ENCODE measurements around the gene NMRAL1. TPM values are rescaled to one million over a fixed set of nuclear protein-coding genes. Genes with fewer than 3 reads are reported as not detected.

The NMRAL1 gene
- 10 to 100 TPM; 46.1 to 65.3 (median 60.7) TPM for polyA plus RNA-seq

- peaks cover 0 to 6% (median 4%) of the 10 kb centered on the region in 3 donors for H3K36me3 Mint-ChIP-seq
Observed at GRCh38 chr16:4474192-4474961, at the start of gene NMRAL1. Gene NMRAL1, minus strand, starts transcription at chr16:4474625. Its CDS starts 493 bp downstream, at chr16:4474132.

DNA sequence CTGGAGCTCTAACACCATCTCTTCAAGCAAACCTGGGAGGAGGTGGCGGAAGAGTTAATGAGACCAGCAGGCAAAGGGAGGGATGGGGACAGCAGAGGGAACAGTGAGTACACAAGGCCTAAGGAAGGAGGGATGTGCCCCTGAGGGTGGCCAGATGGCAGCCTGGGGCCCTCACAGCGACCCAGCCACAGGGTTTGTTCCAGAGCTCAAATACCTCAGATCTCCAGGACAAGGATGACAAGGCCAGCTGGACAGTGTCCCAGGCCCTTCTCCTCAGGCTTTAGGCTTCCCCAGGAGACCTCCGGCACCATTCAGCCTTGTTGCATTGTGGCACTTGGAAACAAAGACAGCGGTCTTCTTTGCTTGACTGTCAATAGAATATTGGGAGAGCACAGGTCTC lies 49.3 kb upstream of the NMRAL1 start:
- no peak for DNase-seq
- H3K4me3 Mint-ChIP-seq = no peak overlapping the region
- H3K36me3 Mint-ChIP-seq = no peaks in the 10 kb centered on the region
- H3K9me3 Mint-ChIP-seq = no peaks in the 10 kb centered on the region
- peaks cover 0 to 2% (median 0%) of the 10 kb centered on the region in 3 donors for H3K27me3 Mint-ChIP-seq (ENCODE audit: low read depth in 3 of 3)
- H3K27ac Mint-ChIP-seq = no peak overlapping the region
- H3K4me1 Mint-ChIP-seq = peaks cover 41 to 53% of the 10 kb centered on the region in 2 donors

More at GRCh38 chr16:4474192-4474961, at the start of gene NMRAL1:
- Mint-ChIP-seq H3K9me3 (no peaks in the 10 kb centered on the region), H3K27ac (peak within 1 kb of the TSS; percentile 79 to 95 (median 94)), H3K4me3 (peak within 1 kb of the TSS; percentile 89 to 93 (median 91)), H3K4me1 (peaks cover 47 to 53% of the 10 kb centered on the region in 2 donors), H3K27me3 (ENCODE audit: low read depth in 3 of 3) (peaks cover 4 to 5% (median 4%) of the 10 kb centered on the region in 3 donors)
- DNase-seq = peak; percentile 82 to 86 (median 84)

DNA sequence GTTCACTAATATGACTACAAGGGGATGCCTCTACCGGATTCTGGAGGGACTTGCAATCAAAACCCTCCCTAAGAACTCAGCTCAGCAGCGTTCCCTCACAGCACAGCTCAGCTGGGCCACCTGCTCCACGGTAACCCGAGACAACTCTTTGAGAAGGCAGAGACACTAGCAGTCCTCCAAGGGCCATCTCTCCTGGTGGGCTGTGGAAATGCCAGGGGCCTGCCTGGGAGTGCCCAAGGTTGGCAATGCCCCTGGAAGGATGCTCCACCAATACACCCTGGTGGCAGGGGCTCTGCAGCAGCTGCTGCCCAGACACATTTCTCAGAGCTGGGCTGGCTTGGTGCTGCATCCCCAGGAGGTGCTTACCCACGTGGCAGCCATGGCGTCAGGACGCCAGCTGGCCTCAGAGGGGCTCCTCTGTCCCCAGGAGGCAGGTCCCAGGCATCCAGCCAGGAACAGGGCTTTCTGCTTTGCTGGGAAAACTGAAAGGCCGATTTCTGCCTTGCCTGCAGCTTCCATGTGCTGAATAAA lies 47.7 kb upstream of the NMRAL1 start:
- Mint-ChIP-seq H3K27me3 (ENCODE audit: low read depth in 3 of 3) (peaks cover 0 to 2% (median 0%) of the 10 kb centered on the region in 3 donors), H3K36me3 (no peaks in the 10 kb centered on the region), H3K9me3 (no peaks in the 10 kb centered on the region), H3K27ac (peak overlapping the region in 2 of 6 donors; percentile 49 to 55), H3K4me3 (no peak overlapping the region), H3K4me1 (peaks cover 44 to 50% of the 10 kb centered on the region in 2 donors)
- DNase-seq = no peak

DNA sequence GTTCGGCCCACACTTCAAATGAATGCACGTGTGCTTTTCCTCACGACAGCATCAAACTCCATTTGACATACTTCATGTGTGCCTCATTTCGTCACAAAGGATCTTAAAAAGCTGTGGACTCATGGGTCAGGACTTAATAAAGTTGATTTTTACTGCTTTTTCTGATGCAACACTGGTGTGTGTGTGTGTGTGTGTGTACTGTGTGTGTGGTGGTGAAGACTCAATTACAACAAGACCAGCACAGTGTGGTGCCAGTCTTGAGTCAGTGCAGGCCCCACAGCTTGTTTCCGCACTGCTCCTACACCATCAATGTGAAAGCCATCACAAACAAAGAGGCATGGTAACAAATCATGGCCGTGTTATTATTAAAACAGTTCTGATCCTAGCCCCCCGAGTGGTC lies 46.5 kb upstream of the NMRAL1 start:
- DNase-seq = no peak
- H3K36me3 Mint-ChIP-seq = no peaks in the 10 kb centered on the region
- no peaks in the 10 kb centered on the region for H3K9me3 Mint-ChIP-seq
- peaks cover 47 to 56% of the 10 kb centered on the region in 2 donors for H3K4me1 Mint-ChIP-seq
- no peaks in the 10 kb centered on the region for H3K27me3 Mint-ChIP-seq (ENCODE audit: low read depth in 3 of 3)
- no peak overlapping the region for H3K4me3 Mint-ChIP-seq
- peak overlapping the region in 3 of 6 donors; percentile 7 to 97 (median 72) for H3K27ac Mint-ChIP-seq

- no peaks in the 10 kb centered on the region for H3K36me3 Mint-ChIP-seq
- no peaks in the 10 kb centered on the region for H3K9me3 Mint-ChIP-seq
- H3K27ac Mint-ChIP-seq = peak overlapping the region; percentile 44 to 97 (median 66)
- DNase-seq = no peak
- no peak overlapping the region for H3K4me3 Mint-ChIP-seq
- peaks cover 57 to 62% of the 10 kb centered on the region in 2 donors for H3K4me1 Mint-ChIP-seq
- no peaks in the 10 kb centered on the region for H3K27me3 Mint-ChIP-seq (ENCODE audit: low read depth in 3 of 3)
Observed at GRCh38 chr16:4519274-4520058, 45.0 kb upstream of the NMRAL1 start.

- no peaks in the 10 kb centered on the region for H3K27me3 Mint-ChIP-seq (ENCODE audit: low read depth in 3 of 3)
- H3K9me3 Mint-ChIP-seq = no peaks in the 10 kb centered on the region
- peak overlapping the region in 1 of 5 donors; percentile 23 for H3K4me3 Mint-ChIP-seq
- no peaks in the 10 kb centered on the region for H3K36me3 Mint-ChIP-seq
- H3K27ac Mint-ChIP-seq = peak overlapping the region; percentile 16 to 97 (median 74)
- H3K4me1 Mint-ChIP-seq = peaks cover 63 to 69% of the 10 kb centered on the region in 2 donors
- no peak for DNase-seq
Observed at GRCh38 chr16:4517812-4518680, 43.6 kb upstream of the NMRAL1 start.

GRCh38 chr16:4515611-4516233 lies 41.3 kb upstream of the NMRAL1 start:
- Mint-ChIP-seq H3K4me3 (peak overlapping the region; percentile 80 to 90 (median 86)), H3K27ac (peak overlapping the region; percentile 96 to 99 (median 97)), H3K4me1 (peaks cover 84 to 90% of the 10 kb centered on the region in 2 donors), H3K36me3 (peaks cover 10 to 16% (median 12%) of the 10 kb centered on the region in 3 donors), H3K27me3 (ENCODE audit: low read depth in 3 of 3) (peaks cover 0 to 5% (median 2%) of the 10 kb centered on the region in 3 donors), H3K9me3 (no peaks in the 10 kb centered on the region)
- DNase-seq = peak; percentile 40 to 47 (median 46)

- peaks cover 0 to 5% (median 2%) of the 10 kb centered on the region in 3 donors for H3K27me3 Mint-ChIP-seq (ENCODE audit: low read depth in 3 of 3)
- H3K36me3 Mint-ChIP-seq = peaks cover 16 to 21% (median 18%) of the 10 kb centered on the region in 3 donors
- DNase-seq = no peak
Observed at GRCh38 chr16:4514606-4515005, 40.2 kb upstream of the NMRAL1 start.

GRCh38 chr16:4513881-4514280 lies 39.5 kb upstream of the NMRAL1 start:
- Mint-ChIP-seq H3K4me3 (peak overlapping the region in 4 of 5 donors; percentile 58 to 89 (median 82)), H3K36me3 (peaks cover 16 to 21% (median 18%) of the 10 kb centered on the region in 3 donors), H3K27me3 (ENCODE audit: low read depth in 3 of 3) (peaks cover 0 to 5% (median 2%) of the 10 kb centered on the region in 3 donors), H3K27ac (peak overlapping the region; percentile 96 to 99 (median 97)), H3K9me3 (no peaks in the 10 kb centered on the region), H3K4me1 (peaks cover 77 to 81% of the 10 kb centered on the region in 2 donors)
- DNase-seq = no peak

More at GRCh38 chr16:4514606-4515005, 40.2 kb upstream of the NMRAL1 start:
- peaks cover 82 to 88% of the 10 kb centered on the region in 2 donors for H3K4me1 Mint-ChIP-seq
- H3K4me3 Mint-ChIP-seq = peak overlapping the region; percentile 80 to 90 (median 86)
- H3K27ac Mint-ChIP-seq = peak overlapping the region; percentile 96 to 99 (median 97)
- H3K9me3 Mint-ChIP-seq = no peaks in the 10 kb centered on the region

DNA sequence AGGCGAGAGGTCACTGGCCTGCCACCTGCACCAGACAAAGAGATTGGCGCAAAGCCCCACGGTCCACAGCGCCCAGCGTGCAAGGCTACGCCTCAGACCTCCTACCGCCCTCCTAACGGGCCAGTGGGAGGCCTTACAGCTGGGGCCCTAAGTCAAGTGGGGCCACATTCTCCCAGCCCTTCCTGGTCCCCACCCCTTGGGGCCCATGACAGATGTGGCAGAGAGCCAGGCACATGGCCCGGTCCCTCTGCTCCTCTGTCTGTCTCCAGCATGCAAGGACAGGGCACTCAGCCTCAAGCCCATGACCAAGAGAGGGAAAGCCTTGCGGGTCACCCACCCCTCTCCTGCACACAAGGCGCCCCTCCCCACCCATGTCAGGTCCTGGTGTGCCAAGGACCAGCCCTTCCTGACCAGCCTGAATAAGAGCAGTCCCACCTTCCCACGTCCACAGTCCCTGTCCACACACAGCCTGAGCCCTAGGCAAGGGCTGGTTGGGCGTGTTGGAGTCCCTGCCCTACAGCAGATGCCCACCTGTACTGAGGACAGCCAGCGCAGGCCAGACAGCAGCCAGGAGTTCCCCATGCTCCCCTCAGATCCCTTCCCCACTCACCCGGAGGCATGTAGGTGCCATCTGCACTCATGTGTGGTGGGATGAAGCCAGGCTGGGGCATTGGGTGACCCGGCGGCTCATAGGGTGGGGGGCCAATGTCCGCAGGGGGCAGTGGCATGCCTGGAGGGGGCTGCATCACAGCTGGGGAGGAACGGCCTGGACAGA lies 38.8 kb upstream of the NMRAL1 start:
- H3K4me3 Mint-ChIP-seq = peak overlapping the region in 4 of 5 donors; percentile 20 to 45 (median 36)
- H3K36me3 Mint-ChIP-seq = peaks cover 16 to 21% (median 18%) of the 10 kb centered on the region in 3 donors
- H3K4me1 Mint-ChIP-seq = peaks cover 72 to 74% of the 10 kb centered on the region in 2 donors
- no peaks in the 10 kb centered on the region for H3K9me3 Mint-ChIP-seq
- peaks cover 0 to 5% (median 2%) of the 10 kb centered on the region in 3 donors for H3K27me3 Mint-ChIP-seq (ENCODE audit: low read depth in 3 of 3)
- peak overlapping the region; percentile 89 to 98 (median 94) for H3K27ac Mint-ChIP-seq
- no peak for DNase-seq

- no peak for DNase-seq
- Mint-ChIP-seq H3K36me3 (peaks cover 16 to 29% (median 21%) of the 10 kb centered on the region in 3 donors), H3K27me3 (ENCODE audit: low read depth in 3 of 3) (peaks cover 0 to 5% (median 2%) of the 10 kb centered on the region in 3 donors), H3K4me3 (peak overlapping the region in 3 of 5 donors; percentile 2 to 65 (median 38)), H3K27ac (peak overlapping the region; percentile 91 to 98 (median 94)), H3K9me3 (no peaks in the 10 kb centered on the region), H3K4me1 (peaks cover 74 to 77% of the 10 kb centered on the region in 2 donors)
Observed at GRCh38 chr16:4512473-4512872, 38.0 kb upstream of the NMRAL1 start.

All from immature natural killer cell (primary cell).